GM19467 (cell line): ENCODE data around the gene STXBP4.
"Not testable (repeated sequence)": the region's sequence is repeated elsewhere in the genome, so short reads cannot be mapped to it uniquely, and the experiment has no call there.

ENCODE experiments used
- ATAC-seq: cut with Tn5 transposase; IDR thresholded peaks from one replicate; pipeline ENCODE4 v1.9.1; 2021; ENCODE audit warnings: mild to moderate bottlenecking, moderate library complexity; ENCODE audit not compliant: unreplicated experiment

Gene STXBP4

DNA sequence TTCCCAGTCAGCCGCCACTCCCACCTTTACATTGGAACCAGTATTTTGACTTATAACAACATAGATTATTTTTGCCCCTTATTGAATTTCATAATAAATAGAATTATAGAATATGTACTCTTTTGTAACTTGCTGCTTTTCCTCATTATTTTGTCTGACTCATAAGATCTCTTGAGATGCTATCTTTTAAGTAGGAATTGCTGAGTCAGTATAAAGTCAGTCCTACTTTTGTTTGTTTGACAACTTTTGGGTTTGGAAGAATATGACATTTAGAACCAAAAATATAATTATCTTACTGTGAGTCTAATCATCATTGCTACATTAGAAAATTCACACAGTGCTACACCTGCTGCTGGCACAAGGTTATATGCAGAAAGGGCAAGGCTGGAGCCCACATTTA is 69.7 kb downstream of the STXBP4 start:
- no peak for ATAC-seq

DNA sequence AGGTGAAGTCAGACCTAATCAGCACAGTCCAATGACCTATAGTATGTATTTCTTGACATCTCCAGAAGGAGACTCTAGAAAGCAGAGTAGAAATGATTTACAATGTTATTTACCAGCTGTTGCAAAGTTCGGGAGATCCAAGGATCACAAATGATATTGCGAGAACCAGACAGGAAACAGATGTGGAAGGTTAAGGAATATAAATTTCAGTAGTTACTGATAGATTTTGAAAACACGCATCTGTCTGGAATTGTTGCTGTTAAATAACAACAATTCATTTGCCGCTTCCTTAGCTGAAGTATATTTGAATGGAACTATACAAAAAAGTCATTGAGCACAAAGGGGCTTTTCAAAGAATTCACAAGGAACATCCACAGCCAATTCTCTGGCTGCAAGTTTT is 72.0 kb downstream of the STXBP4 start:
- ATAC-seq, result no peak

DNA sequence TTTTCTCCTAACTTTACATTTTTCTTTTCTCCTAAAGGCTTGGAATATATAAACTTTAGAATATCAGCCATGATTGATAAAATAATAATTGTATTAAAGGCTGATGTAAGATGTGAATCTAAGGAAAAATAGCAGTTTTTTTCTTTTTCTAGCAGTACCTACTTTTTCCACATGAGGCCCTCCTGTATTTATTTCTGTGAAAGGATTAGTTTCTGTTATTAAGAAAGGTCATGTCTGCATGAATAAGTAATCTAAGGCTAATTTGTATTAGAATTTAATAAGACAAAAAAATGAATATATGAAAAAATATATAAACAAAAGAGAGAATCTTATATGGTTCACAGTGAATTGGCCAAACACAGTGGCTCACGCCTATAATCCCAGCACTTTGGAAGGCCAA is 85.3 kb downstream of the STXBP4 start:
- no peak for ATAC-seq

DNA sequence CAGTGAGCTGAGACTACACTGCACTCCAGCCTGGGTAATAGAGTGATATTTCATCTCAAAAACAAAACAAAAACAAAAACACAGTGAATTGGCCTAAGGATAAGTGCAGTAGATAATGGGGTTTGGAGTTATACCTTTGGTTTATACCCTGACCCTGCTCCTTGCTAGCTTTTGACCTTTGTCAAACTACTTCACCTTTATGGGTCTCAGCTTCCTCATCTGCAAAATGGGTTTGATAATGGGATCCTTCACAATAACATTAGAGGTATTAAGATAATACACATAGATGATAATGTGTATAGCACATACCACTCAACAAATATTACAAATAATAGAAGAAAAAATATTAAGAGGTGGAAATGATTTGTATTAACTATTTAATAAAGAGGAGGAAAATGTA is 85.9 kb downstream of the STXBP4 start:
- ATAC-seq, result no peak

DNA sequence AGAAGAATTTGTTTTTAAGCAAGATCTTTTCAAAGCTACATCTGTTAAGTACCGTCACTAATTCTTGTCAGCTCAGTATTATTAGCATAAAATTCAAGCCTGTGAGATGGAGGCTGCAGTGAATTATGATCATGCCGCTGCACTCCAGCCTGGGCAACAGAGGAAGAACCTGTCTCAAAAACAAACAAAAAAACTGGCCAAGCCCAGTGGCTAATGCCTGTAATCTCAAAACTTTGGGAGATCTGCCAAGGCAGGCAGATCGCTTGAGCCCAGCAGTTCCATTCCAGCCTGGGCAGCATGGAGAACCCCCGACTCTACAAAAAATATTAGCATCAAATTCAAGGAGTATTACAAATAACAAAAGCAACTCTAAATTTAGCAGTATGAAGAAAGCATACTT is 88.0 kb downstream of the STXBP4 start:
- no peak for ATAC-seq

DNA sequence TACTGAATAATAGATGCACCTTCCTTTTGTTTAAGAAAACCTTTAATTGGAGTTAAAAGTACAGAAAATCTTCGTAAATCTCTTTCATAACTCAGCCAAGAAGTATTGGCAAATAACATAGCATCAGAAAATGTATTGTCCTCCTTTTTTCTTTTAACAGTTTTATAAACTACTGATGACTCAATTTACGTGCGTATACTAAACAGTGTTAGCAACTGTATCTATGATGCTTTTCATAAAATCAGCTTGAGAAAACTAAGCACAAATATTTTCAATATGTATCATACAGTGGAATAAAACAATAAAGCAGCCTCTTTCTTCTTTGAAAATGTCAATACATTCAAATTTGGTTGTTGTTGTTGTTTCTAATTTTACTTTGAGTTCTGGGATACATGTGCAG is 88.6 kb downstream of the STXBP4 start:
- ATAC-seq, result no peak

DNA sequence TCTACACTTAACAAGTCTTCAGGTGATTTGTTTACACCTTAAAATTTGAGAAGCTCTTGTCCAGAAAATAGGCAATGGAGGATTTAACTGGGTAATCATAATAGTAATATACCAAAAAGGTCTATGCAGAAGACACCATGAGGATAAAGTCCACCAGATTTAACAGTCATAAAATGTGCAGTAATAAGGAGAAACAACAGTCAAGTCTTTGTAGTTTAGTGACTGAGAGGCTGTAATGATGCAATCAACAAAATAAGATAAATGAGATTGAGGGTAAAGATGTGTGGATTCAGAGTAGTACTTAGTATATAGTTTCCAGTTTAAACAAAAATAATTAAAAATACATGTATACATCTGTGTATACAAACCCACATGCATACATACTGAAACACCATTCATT is 91.2 kb downstream of the STXBP4 start:
- no peak for ATAC-seq

GRCh38 chr17:55062921-55063320 is 94.4 kb downstream of the STXBP4 start:
- ATAC-seq, result no peak

GRCh38 chr17:55063885-55064874 is 95.6 kb downstream of the STXBP4 start:
- ATAC-seq, result no peak

DNA sequence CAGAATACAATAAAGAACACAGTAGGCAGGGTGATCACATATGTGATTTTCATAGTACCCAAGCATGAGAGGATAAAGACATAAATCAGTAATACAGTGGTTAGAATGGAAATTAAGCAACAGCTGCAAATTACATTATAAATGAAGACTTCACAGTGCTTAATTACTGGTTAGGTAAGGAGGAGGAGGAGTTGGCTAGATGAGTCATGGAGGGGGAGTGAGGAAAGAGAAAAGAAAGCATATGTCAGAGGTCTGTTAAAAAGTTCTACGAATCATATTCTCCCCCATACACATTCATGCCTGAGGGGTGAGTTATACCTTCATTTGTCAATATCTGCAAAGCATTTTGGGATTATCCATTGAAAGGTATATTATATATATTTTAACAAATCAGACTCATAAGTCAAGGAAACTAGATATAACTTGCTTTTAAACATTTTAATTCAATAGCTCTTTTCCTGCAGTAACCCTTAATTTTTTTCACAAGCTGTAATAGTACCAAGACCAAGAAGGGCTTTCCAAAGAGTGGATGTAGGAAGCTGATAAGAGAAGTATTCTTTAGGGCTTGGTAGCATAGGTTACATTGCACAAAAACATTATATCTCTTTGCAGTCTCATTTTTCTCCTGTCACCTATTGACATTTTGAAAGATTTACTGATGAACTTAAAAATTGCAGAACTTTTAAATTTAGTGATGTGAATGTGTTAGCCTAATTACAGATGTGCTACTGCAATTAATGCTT is 99.3 kb downstream of the STXBP4 start:
- no peak for ATAC-seq

DNA sequence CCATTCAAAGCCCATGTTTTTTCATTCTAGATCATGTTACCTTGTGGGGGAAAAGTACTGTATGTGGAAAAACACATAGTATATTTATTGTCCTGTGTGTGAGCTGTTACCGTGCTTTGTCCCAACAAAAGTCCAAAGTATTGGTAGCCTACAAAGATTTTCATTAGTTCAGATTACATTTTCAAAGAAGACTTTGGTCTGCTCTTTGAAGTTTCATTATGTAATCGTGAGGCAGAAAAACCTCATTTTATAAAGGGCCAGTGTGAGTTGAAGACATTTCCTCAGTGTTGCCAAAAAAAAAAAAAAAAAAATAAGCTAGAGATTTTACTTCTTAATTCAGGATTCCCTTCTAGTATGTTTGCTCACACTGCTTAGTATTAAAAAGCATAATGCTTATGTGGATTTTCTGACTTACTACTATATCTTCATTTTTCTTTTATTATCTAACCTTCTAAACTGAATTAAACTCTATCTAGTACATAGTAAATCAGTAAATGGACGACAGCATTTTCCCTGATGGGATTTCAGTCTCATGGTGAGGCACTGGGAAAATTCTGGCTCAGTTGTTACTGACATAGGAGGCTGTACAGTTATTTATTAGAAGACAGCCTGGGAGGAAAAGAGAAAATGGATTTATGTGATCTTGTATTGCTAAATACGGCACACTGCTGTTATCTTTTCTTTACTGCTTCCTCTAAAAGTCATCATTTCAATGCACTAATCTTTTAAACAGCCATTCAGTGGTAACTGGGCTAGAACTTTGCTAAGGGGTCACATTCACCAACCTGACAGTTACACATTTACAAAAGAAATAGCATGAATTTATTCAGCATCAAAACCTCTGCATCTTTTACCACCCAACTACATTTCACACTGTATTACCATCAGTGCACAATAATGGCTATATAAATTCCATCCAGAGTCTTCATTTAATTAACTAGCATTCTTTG is 100.6 kb downstream of the STXBP4 start:
- no peak for ATAC-seq

DNA sequence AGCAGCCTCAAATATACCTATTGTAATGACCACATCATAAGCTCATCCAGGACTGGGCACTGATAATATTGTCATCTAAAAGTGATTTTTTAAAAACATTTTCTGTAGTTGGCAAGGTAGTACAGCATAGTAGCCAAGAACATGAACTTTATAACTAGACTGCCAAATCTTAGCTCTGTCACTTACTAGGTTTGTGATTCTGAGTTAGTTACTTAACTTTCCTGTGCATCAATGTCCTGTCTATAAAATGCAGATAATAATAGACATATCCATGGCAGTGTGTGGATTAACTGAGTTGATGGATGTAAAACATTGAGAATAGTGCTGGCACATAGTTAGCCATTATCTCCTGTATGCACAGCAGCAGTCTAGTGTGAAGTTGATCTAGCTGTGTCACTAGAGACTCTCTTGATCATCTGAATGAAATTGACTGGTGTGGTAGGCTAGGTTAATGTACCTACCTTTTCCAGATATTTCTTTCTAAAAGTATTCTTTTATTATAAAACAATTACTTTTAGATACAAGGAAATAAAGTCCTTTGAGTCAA is 101.5 kb downstream of the STXBP4 start:
- ATAC-seq, result no peak

GRCh38 chr17:55072898-55073297 is 104.3 kb downstream of the STXBP4 start:
- no peak for ATAC-seq

DNA sequence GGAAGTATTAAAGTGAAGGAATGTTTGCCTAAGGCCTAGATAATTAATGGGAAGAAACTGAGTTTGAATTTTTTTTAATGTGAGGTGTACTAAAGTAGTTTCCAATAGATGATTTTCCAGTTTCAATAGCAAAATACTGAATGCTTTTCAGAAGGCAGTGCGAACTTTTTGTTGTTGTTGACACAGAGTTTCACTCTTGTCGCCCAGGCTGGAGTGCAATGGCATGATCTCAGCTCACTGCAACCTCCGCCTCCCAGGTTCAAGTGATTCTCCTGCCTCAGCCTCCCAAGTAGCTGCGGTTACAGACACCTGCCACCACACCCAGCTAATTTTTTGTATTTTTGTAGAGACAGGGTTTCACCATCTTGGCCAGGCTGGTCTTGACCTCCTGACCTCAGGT is 104.9 kb downstream of the STXBP4 start:
- not testable (repeated sequence) for ATAC-seq

- no peak for ATAC-seq
Measured at GRCh38 chr17:55081559-55081958, 113.0 kb downstream of the STXBP4 start.

DNA sequence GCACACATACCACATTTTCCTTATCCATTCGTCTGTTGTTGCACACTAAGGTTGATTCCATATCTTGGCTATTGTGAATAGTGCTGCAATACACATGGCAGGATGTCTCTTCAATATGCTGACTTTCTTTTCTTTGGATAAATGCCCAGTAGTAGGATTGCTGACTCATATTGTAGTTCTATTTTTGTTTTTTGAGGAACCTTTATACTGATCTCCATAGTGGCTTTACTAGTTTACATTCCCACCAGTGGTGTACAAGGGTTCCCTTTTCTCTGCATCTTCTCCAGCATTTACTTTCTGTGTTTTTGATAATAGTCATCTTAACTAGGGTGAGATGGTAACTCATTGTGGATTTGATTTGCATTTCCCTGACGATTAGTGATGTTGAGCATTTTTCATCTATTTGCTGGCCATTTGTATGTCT is 118.1 kb downstream of the STXBP4 start:
- no peak for ATAC-seq

DNA sequence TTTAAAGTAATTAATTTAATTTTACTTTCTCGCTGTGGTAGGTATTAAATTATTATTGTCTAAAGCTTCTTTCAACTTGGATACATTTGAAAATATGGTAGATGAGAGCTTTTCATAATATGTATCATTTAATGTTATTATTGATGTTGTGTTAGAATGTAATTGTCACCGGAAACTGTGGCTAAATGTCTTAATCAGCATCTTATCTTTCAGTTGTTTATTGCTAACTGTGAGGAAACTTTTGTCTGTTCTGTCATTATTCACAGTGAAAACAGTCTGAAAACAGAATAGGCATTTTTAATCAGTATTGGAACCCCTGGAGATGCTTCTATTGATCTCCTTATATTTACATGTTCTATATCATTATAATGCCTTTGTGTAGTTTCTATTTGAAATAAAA is 120.7 kb downstream of the STXBP4 start:
- no peak for ATAC-seq

DNA sequence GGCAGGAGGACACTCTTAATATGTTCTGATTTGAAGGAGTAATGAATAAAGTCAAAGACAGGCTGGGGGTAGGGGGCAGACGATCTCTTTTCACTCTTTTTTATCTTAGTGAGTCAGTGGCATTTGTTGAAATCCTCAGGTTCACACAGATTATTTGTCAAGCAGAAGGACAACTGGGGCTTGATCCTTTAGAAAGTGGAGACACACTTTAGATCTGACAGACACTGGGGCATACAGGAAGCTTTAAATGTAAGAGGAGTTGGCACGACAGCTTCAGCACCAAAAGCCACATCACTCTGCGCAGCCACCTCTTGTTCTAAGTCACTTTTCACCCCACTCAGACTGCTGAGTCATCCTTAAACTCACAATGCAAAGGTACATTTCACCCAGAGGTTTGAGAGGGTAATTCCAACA is 121.5 kb downstream of the STXBP4 start:
- peak; percentile 96 for ATAC-seq

DNA sequence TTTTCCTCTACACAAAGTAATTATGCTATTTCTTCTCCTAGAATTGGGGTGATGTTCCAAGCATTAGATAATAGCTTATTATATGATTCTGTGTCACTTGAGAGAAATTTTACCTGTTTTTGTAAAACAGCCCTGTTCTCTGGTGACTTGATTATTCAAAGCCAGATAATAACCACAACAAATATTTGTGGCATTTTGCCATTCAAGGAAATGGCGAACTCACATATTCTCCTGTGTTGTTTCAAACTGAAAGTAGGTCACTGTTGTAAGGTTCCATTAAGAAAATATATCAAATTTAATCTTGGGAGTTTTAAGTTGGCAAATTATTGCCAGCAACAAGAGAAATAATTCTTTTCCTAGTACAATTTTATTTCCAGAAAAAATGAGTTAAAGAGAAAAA is 124.8 kb downstream of the STXBP4 start:
- no peak for ATAC-seq

GRCh38 chr17:55098765-55099164 is 130.2 kb downstream of the STXBP4 start:
- ATAC-seq, result no peak

- ATAC-seq, result no peak
Measured at GRCh38 chr17:55110521-55110920, 142.0 kb downstream of the STXBP4 start.
